ENCODE data around the gene IFI35. TPM values are rescaled to one million over a fixed set of nuclear protein-coding genes. Genes with fewer than 3 reads are reported as not detected.
A peak's percentile ranks its signal among the peaks of the same experiment; 100 is the strongest.

IFI35 gene
- total RNA-seq, 1 experiment from 2014 or later: 4.7 TPM

DNA sequence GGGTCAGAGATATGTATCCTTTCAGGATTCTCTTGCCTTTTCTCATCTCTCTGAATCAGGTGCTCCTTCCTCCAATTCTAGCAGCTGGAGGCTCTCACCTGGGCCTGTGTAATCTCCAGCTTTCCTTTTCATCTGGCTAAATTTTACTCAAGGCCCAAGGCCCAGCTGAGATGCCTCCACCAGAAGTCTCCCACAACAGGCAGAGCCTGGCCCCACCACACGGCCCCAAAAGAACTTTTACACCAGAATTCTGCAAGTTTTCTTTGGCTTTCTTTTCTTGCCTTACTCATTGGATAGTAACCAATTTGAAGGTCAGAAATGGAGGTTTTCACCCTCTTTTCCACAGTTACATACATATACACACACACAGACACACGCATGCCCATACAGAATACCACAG, 33.1 kb downstream of the IFI35 start:
- TF ChIP-seq, protein P1, sequence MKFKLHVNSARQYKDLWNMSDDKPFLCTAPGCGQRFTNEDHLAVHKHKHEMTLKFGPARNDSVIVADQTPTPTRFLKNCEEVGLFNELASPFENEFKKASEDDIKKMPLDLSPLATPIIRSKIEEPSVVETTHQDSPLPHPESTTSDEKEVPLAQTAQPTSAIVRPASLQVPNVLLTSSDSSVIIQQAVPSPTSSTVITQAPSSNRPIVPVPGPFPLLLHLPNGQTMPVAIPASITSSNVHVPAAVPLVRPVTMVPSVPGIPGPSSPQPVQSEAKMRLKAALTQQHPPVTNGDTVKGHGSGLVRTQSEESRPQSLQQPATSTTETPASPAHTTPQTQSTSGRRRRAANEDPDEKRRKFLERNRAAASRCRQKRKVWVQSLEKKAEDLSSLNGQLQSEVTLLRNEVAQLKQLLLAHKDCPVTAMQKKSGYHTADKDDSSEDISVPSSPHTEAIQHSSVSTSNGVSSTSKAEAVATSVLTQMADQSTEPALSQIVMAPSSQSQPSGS (CRISPR knock-in tag; IDR thresholded peaks at IDR 0.05; ENCODE audit: borderline replicate concordance, low read depth): no peak
- TF ChIP-seq HMGA2 (CRISPR knock-in tag; IDR thresholded peaks at IDR 0.05): no peak
- no peak for TF ChIP-seq ZNF219 (CRISPR knock-in tag; IDR thresholded peaks at IDR 0.05; ENCODE audit: borderline replicate concordance)
- TF ChIP-seq CREB1 (CRISPR knock-in tag; IDR thresholded peaks at IDR 0.05): no peak
- TF ChIP-seq, protein P2, sequence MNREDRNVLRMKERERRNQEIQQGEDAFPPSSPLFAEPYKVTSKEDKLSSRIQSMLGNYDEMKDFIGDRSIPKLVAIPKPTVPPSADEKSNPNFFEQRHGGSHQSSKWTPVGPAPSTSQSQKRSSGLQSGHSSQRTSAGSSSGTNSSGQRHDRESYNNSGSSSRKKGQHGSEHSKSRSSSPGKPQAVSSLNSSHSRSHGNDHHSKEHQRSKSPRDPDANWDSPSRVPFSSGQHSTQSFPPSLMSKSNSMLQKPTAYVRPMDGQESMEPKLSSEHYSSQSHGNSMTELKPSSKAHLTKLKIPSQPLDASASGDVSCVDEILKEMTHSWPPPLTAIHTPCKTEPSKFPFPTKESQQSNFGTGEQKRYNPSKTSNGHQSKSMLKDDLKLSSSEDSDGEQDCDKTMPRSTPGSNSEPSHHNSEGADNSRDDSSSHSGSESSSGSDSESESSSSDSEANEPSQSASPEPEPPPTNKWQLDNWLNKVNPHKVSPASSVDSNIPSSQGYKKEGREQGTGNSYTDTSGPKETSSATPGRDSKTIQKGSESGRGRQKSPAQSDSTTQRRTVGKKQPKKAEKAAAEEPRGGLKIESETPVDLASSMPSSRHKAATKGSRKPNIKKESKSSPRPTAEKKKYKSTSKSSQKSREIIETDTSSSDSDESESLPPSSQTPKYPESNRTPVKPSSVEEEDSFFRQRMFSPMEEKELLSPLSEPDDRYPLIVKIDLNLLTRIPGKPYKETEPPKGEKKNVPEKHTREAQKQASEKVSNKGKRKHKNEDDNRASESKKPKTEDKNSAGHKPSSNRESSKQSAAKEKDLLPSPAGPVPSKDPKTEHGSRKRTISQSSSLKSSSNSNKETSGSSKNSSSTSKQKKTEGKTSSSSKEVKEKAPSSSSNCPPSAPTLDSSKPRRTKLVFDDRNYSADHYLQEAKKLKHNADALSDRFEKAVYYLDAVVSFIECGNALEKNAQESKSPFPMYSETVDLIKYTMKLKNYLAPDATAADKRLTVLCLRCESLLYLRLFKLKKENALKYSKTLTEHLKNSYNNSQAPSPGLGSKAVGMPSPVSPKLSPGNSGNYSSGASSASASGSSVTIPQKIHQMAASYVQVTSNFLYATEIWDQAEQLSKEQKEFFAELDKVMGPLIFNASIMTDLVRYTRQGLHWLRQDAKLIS (CRISPR knock-in tag; IDR thresholded peaks at IDR 0.05; ENCODE audit: borderline replicate concordance): no peak
- no peak for TF ChIP-seq NR3C1 (CRISPR knock-in tag; conservative IDR thresholded peaks at IDR 0.05; ENCODE audit: low read depth)
- TF ChIP-seq PRRX2 (CRISPR knock-in tag; IDR thresholded peaks at IDR 0.05): no peak
- H3K4me1 Mint-ChIP-seq: peaks cover 76% of the 10 kb centered on the region
- CTCF ChIA-PET: interaction anchor here (4.3 kb wide), 1 partner anchor 15 kb away, joined by 45 read pairs; the partner anchor contains the start of gene RND2
- POLR2A ChIA-PET: no interaction called here
- H3K27me3 Mint-ChIP-seq (ENCODE audit: low read depth): no peaks in the 10 kb centered on the region
- no peaks in the 10 kb centered on the region for H3K9me3 Mint-ChIP-seq
- ATAC-seq (no peak), DNase-seq (ENCODE audit: low spot score) (no peak)
- peak overlapping the region; percentile 99 for H3K27ac Mint-ChIP-seq
- no peak overlapping the region for H3K4me3 Mint-ChIP-seq
- H3K36me3 Mint-ChIP-seq: peaks cover 6% of the 10 kb centered on the region; the same call in 1 of the 2 replicates

DNA sequence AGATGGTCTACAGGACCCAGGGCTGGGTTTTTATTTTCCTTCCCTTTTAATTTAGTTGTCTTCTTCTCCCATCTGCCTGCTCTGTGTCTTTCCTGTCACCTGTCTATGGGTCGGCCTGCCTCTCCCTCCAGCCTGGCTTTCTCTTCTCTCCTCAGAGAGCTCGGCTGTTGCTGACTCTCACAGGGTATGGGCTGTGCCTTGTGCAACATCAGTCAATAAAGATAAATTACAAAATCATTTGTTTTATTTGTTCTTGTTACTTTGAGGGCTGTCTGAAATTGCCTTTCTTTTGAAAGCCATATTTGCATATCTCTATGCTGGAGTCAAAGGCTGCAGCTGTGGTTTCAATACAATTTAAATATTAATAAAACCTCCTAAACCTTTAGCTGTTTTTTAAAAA, 34.1 kb downstream of the IFI35 start:
- DNase-seq (ENCODE audit: low spot score) (no peak), ATAC-seq (peak; percentile 2)
- POLR2A ChIA-PET: no interaction called here
- H3K36me3 Mint-ChIP-seq: peaks cover 11% of the 10 kb centered on the region; the same call in 1 of the 2 replicates
- peaks cover 66% of the 10 kb centered on the region for H3K4me1 Mint-ChIP-seq
- TF ChIP-seq MYBL2 (CRISPR knock-in tag; IDR thresholded peaks at IDR 0.05) (no peak), CREM (CRISPR knock-in tag; IDR thresholded peaks at IDR 0.05) (no peak), ZNF263 (CRISPR knock-in tag; IDR thresholded peaks at IDR 0.05; ENCODE audit: low read depth) (no peak)
- CTCF ChIA-PET: interaction anchor here (0.6 to 4.3 kb wide), 2 partner anchors 16 to 105 kb away, joined by 4 to 45 read pairs; partner anchors contain the start of gene RND2
- no peaks in the 10 kb centered on the region for H3K9me3 Mint-ChIP-seq
- H3K27ac Mint-ChIP-seq: peak overlapping the region; percentile 99
- H3K27me3 Mint-ChIP-seq (ENCODE audit: low read depth): no peaks in the 10 kb centered on the region
- no peak overlapping the region for H3K4me3 Mint-ChIP-seq

DNA sequence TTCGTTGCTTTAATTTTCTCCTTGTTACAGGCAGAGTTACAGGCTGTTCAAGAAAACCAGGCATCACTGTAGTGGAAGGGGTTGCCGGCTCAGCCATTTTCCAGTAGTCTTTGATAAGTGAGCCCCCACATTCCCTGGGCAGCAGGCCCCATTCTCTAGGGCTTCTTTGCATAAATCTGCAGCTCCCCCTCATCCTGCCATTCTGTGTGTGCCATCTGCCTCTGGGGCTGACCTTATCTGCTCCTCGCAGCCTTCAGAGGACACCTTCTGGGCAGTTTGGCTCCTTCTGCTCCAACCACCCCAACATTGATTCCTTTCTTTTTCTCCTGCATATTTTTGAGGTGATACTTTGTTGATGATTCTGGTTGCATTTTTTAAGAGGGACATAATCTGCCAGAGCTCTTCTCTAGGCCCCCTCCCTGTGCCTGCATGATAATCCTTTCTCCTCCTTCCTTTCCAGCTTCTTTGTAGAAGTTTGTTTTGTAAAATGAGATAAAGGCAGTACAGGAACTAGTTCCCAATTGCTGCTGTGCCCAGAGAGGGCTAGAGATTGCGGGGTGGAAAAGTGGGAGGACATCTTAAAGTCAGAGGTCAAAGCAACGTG, 35.5 kb downstream of the IFI35 start:
- Mint-ChIP-seq H3K4me3 (peak overlapping the region; percentile 2; the same call in 1 of the 2 replicates), H3K4me1 (peaks cover 54% of the 10 kb centered on the region), H3K27ac (peak overlapping the region; percentile 98), H3K27me3 (ENCODE audit: low read depth) (no peaks in the 10 kb centered on the region), H3K36me3 (peaks cover 13% of the 10 kb centered on the region), H3K9me3 (no peaks in the 10 kb centered on the region)
- ATAC-seq: peak; percentile 52
- no peak for DNase-seq (ENCODE audit: low spot score)
- ChIA-PET POLR2A (interaction anchor here (0.6 to 2.0 kb wide), 2 partner anchors 18 to 24 kb away, joined by 3 to 4 read pairs; no protein-coding TSS in a partner anchor), CTCF (interaction anchor here (0.6 to 4.3 kb wide), 5 partner anchors 15 to 164 kb away, joined by 4 to 45 read pairs (median 5); partner anchors contain the start of genes RND2, RPL27 and VAT1)
- TF ChIP-seq FOXK1 (CRISPR knock-in tag; IDR thresholded peaks at IDR 0.05) (no peak), RELA (CRISPR knock-in tag; IDR thresholded peaks at IDR 0.05; ENCODE audit: borderline replicate concordance) (no peak), ZNF263 (CRISPR knock-in tag; IDR thresholded peaks at IDR 0.05; ENCODE audit: low read depth) (no peak), SP1 (CRISPR knock-in tag; conservative IDR thresholded peaks at IDR 0.05) (0 out of 2 replicates have a peak, but pooled peaks have one; percentile 18), ATF1 (CRISPR knock-in tag; IDR thresholded peaks at IDR 0.05) (no peak), EMX1 (CRISPR knock-in tag; IDR thresholded peaks at IDR 0.05) (no peak)
- TF ChIP-seq, protein P3, sequence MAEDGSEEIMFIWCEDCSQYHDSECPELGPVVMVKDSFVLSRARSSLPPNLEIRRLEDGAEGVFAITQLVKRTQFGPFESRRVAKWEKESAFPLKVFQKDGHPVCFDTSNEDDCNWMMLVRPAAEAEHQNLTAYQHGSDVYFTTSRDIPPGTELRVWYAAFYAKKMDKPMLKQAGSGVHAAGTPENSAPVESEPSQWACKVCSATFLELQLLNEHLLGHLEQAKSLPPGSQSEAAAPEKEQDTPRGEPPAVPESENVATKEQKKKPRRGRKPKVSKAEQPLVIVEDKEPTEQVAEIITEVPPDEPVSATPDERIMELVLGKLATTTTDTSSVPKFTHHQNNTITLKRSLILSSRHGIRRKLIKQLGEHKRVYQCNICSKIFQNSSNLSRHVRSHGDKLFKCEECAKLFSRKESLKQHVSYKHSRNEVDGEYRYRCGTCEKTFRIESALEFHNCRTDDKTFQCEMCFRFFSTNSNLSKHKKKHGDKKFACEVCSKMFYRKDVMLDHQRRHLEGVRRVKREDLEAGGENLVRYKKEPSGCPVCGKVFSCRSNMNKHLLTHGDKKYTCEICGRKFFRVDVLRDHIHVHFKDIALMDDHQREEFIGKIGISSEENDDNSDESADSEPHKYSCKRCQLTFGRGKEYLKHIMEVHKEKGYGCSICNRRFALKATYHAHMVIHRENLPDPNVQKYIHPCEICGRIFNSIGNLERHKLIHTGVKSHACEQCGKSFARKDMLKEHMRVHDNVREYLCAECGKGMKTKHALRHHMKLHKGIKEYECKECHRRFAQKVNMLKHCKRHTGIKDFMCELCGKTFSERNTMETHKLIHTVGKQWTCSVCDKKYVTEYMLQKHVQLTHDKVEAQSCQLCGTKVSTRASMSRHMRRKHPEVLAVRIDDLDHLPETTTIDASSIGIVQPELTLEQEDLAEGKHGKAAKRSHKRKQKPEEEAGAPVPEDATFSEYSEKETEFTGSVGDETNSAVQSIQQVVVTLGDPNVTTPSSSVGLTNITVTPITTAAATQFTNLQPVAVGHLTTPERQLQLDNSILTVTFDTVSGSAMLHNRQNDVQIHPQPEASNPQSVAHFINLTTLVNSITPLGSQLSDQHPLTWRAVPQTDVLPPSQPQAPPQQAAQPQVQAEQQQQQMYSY (CRISPR knock-in tag; IDR thresholded peaks at IDR 0.05): peak; percentile 79
- TF ChIP-seq, protein P4, sequence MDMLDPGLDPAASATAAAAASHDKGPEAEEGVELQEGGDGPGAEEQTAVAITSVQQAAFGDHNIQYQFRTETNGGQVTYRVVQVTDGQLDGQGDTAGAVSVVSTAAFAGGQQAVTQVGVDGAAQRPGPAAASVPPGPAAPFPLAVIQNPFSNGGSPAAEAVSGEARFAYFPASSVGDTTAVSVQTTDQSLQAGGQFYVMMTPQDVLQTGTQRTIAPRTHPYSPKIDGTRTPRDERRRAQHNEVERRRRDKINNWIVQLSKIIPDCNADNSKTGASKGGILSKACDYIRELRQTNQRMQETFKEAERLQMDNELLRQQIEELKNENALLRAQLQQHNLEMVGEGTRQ (CRISPR knock-in tag; IDR thresholded peaks at IDR 0.05): no peak
- TF ChIP-seq, protein P5, sequence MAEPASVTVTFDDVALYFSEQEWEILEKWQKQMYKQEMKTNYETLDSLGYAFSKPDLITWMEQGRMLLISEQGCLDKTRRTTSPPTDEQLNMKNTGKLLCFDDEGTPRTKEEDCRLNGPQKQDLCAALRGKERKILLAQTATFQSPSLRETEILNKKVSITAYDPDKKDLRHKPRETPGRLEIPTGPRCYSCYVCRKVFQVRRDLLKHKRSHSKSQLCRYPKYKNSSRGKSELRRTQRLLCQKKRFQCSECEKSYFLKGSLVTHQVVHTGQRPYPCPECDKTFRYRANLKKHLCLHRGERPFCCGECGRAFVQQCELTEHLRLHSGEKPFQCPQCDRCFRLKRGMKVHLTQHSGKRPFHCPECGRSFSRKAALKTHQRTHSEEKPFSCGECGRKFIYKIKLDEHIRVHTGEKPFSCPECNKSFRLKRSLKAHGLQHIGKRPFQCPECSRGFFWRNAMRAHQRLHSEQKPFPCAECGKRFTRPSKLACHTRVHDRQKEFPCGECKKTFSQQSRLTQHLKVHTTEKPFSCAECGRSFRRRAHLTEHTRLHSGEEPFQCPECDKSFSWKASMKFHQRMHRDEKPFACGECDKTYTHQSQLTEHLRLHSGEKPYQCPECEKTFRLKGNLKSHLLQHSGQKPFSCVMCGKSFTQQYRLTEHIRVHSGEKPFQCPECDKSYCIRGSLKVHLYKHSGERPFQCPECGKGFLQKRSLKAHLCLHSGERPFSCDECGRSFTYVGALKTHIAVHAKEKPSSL (CRISPR knock-in tag; conservative IDR thresholded peaks at IDR 0.05): no peak

Data from WTC11 (cell line).